TTC549 (cell line): Measurements from ENCODE around the gene GCNT2.
"Not testable (repeated sequence)": the region's sequence is repeated elsewhere in the genome, so short reads cannot be mapped to it uniquely, and the experiment has no call there.

ENCODE experiments used
- FAIRE-seq: peaks from 2 replicates; lab custom pipeline; 2012; peaks lifted over from hg19 to GRCh38; lab: Jason Lieb, UNC

The GCNT2 gene

GRCh38 chr6:10514049-10514780 is 6.9 kb upstream of the GCNT2 start:
- FAIRE-seq: no peak

DNA sequence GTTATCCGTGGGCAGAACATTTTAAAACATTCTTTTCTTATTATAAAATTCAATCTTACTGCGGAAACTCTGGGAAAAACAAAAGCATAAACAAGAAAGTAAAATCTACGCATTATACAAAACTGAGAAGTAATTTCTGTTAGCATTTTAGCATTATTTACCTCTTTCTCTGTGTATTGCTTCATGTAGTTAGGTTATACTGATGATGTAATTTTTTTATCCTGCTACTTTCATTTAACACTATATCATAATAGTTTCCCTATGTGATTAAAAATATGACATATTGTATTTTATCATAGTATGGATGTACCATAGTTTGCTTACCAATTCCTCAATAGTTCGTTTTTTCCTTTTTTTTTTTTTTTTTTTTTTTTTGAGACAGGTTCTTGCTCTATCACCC is 4.2 kb upstream of the GCNT2 start:
- no peak for FAIRE-seq

DNA sequence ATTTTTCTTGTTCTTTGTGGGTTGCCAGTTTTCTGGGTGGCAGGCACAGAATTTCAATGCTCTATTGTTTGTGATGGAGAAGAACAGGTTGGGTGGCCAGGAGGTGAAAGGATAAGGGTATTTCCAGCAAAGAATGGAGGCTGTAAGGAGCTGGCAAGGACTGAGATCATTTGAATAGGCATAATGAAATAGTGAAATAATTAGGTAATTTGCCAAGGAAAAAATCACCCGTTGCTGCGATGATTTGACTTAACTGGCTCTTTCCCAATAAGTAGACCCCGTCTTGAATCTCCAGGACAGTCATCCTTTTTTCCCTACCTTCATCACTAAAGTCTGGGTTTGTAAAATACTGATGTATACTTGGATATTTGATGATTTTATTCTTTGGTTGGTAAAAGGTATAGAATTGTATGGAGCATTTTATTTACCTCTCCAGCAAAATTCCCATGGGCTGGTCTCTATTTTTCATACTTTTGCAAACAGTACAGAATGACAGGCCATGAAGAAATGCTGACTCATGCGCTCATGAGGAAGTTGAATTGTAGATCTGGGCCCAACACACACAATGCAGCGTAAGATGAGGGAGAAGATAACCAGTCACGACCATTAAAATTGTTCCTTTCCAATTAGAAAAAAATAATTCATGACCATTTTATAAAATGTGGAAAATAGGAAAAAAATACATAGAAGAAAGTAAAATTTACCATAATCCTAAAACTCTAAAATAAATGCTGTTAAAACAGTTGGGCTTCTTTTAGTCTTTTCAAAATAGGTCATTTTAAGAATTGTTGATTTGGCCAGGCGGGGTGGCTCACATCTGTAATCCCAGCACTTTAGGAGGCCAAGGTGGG is 2.4 kb upstream of the GCNT2 start:
- FAIRE-seq: no peak

- FAIRE-seq: not testable (repeated sequence)
These were observed 1.8 kb upstream of the GCNT2 start for GRCh38 chr6:10519408-10519697.

GRCh38 chr6:10520468-10520867 is 683 bp upstream of the GCNT2 start:
- no peak for FAIRE-seq

- no peak for FAIRE-seq
These were observed 1.9 kb downstream of the GCNT2 start for GRCh38 chr6:10522929-10523573.

GRCh38 chr6:10526156-10526555 is 5.0 kb downstream of the GCNT2 start:
- FAIRE-seq: no peak

DNA sequence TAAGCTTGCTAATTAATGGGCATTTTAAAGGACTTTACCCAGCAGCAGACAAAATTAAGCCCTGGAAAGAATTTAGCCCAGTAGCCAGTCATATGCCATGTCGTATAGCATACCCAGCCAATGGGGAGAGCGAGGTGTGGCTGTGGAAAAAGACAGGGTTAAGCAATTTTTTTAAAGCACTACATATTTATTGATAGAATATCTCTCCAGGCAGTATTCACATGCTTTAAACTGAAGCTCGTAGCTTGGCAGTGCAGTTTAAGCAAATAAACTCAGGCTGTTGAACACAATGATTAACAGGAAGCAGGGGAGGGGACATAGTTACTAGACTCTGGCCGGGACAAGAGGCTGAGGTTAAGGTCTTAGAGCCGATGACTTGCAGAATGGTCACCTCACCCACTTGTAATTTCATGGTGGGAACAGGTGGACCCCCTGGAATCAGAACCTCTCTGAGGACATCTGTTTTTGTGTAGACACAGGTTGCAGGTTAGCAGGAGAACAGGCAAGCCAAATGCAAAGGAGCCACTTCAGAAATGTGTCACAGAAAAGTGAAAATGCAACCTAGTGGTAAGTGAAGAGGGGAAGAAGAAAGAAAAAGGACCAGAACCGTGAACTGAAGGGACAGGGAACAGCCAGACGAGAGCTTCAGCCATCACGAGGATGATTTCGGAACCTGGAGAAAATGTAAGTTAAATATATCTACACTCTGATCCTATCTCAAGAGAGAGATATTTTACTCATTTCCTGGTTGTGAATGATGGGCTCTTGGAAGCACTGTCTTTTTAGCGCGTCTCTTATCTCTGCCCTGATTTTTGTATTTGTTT is 7.2 kb downstream of the GCNT2 start:
- no peak for FAIRE-seq

DNA sequence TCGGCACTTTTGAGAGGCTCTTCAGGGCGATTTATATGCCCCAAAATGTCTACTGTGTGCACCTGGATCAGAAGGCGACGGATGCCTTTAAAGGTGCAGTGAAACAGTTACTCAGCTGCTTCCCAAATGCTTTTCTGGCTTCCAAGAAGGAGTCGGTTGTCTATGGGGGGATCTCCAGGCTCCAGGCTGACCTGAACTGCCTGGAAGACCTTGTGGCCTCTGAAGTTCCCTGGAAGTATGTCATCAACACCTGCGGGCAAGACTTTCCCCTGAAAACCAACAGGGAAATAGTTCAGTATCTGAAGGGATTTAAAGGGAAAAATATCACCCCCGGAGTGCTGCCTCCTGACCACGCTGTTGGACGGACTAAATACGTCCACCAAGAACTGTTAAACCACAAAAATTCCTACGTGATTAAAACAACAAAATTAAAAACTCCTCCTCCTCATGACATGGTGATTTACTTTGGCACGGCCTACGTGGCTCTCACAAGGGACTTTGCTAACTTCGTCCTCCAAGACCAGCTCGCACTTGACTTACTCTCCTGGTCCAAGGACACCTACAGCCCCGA is 8.2 kb downstream of the GCNT2 start:
- FAIRE-seq: no peak

DNA sequence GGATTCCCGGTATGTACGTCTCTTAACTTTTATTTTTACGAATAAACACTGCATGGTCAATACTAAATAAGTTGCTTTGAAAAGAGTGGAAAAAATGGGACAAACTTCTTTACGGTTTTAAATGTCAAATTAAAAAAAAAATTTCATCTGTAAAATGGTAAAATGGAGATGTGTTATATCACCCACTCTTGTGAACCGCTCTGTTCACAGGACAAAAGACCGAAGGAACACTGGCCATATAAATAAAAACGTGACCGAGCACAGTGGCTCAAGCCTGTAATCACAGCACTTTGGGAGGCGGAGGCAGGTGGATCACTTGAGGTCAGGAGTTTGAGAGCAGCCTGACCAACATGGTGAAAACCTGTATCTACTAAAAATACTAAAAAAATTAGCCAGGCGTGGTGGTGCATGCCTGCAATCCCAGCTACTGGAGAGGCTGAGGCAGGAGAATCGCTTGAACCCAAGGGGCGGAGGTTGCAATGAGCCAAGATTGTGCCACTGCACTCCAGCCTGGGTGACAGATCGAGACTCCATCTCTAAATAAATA is 8.8 kb downstream of the GCNT2 start:
- FAIRE-seq: not testable (repeated sequence)

GRCh38 chr6:10531503-10531902 is 10.4 kb downstream of the GCNT2 start:
- no peak for FAIRE-seq

- FAIRE-seq: no peak
These were observed 10.8 kb downstream of the GCNT2 start for GRCh38 chr6:10531942-10532341.

- no peak for FAIRE-seq
These were observed 11.2 kb downstream of the GCNT2 start for GRCh38 chr6:10532392-10532791.

- no peak for FAIRE-seq
These were observed 13.2 kb downstream of the GCNT2 start for GRCh38 chr6:10534419-10534762.

DNA sequence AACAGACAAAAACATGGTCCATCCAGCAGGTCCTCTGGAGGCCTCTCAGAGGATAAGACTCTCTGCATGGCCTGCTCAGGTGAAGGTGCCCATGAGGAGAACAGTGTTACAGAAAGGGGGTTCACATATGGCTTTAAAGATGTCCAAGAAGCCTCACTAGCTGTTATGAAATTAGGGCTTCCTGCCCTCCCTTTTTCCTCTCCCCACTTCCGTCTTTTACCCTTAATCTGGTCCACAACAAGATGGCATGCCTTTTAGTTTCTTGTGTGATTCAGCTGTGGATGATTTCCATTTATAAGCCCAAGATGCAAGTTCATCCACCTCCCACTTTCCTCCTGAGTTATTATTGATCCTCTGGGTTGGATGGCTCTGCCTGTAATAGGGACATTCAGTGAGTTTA is 14.0 kb downstream of the GCNT2 start:
- FAIRE-seq: no peak

DNA sequence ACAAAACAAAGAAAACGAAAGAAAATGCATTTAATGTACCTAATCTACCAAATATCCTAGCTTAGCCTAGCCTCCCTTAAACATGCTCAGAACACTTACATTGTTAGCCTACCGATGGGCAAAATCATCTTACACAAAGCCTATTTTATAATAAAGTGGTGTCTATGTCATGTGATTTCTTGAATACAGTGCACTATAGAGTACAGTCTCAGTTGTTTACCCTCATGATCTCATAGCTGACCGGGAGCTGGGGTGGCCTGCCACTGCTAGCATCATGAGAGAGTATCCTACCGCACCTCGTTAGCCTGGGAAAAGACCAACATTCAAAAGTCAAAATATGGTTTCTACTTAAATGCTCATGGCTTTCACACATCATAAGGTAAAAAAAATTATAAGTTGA is 16.6 kb downstream of the GCNT2 start:
- FAIRE-seq: no peak

DNA sequence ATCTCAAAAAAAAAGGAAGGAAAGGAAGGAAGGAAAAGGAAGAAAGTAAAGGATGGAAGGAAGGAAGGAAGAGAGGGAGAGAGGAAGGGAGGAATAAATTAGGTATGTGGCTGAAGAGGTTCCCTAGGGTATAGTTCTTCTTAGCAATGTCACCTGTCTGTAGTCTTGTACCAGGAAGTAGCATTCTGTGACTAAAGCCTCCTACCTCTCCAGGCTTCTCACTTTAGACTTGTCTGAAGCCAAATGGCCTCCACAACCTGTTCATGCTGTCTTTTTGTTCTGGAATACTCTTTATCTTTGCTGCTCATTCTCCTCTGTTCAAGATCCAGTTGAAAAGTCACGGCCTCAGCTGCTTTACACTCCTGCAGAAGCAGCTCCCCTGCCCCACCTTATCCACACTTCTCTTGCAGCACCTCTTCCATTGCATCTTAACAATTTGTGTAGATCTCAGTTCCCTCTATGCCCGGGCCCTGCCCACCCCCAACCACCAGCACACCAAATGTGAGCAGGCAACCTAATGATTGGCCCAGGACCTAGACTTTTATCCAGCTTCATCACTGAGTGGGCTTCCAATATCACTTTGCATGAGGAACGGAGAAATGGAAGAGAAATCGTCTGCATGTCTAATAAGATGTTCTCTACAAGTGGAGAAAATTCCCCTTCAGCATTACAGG is 19.1 kb downstream of the GCNT2 start:
- no peak for FAIRE-seq

GRCh38 chr6:10541591-10541990 is 20.4 kb downstream of the GCNT2 start:
- FAIRE-seq: no peak

DNA sequence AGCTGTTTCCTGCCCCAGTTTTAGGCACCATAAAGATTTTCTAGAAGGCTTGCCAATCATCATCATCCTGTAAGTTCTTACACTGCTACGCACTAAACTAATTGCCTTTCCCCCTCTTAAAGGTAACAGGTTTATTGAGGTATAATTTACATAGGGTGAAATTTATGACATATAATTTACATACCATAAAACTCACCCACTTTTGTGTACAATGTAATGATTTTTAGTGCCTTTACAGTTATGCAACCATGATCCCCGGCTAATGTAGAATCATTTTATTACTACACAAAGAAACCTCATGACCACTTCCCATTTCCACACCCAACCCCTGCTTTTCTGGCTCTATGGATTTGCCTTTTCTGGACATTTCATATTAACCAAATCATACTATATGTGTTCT is 21.1 kb downstream of the GCNT2 start:
- no peak for FAIRE-seq

- no peak for FAIRE-seq
These were observed 22.3 kb downstream of the GCNT2 start for GRCh38 chr6:10543488-10543887.

DNA sequence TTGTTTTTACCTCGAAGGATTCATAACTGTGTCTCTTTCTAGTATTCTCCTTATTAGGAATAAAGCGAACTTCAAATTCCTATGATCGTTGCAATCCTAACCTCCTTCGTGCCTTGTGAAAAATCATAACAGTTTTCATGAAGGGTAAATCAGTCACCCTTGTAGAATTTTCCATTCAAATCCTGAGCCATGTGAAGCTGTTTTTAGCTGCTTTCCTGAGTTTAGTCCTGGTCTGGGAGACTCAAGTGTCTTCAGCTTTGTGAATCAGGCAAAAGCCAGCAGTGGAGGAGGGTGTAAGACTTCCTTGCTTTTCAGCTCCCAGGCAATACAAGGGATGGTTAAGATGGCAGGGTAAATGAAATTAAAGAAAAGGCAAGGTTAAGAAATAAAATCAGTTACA is 24.3 kb downstream of the GCNT2 start:
- FAIRE-seq: no peak
